GM18507 (cell line): ENCODE results near the gene PRPF4.

Experiments used
- DNase-seq: peaks from one replicate; pipeline ENCODE4 v3.0.0; 2011; ENCODE audit warnings: low read depth; ENCODE audit not compliant: insufficient read length; ENCODE audit errors: extremely low spot score
- FAIRE-seq: peaks from 2 replicates; lab custom pipeline; 2011; peaks lifted over from hg19 to GRCh38; lab: Jason Lieb, UNC

Gene PRPF4

DNA sequence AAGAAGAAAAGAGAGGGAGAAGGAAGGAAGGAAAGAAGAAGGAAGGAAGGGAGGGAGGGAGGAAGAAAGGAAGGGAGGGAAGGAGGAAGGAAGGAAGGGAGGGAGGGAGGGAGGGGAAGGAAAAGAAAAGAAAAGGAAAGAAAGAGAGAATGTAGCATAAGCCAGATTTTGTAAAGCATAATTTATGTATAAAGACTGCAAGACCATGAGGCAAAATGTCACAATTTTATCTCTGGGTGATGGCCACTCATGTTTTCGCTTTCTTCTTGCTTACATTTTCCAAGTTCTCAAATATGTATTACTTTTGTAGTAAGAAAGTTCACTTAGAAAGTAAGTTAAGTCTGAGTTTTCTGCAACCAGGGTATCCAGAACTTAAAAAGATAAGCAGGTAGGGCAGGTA is 31.1 kb downstream of the PRPF4 start:
- no peak for FAIRE-seq
- DNase-seq, result no peak

DNA sequence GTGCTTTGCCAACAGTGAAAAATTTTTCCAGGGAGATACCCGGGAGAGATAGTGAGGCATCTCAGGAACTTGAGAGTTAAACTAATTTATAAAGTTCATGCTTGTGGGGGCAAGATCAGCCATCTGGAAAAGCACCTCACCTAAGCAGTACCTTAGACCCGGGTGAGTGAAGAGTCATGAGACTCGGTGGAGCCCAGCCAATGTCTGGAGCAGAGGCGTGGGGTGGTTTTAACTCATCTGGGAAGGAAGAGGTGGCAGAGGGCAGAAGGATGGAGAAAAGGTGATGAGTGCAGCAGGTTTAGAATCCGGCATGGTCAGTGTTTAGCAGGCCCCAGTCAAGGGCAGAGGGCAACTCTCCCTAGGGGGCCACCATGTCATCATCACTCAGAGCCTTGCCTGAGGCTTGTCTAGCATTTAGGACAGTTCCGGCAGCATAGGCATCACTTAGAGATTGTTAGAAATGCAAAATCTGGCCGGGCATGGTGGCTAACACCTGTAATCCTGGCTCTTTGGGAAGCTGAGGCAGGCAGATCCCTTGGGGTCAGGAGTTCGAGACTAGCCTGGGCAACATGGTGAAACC is 32.0 kb downstream of the PRPF4 start:
- DNase-seq (no peak), FAIRE-seq (no peak)

DNA sequence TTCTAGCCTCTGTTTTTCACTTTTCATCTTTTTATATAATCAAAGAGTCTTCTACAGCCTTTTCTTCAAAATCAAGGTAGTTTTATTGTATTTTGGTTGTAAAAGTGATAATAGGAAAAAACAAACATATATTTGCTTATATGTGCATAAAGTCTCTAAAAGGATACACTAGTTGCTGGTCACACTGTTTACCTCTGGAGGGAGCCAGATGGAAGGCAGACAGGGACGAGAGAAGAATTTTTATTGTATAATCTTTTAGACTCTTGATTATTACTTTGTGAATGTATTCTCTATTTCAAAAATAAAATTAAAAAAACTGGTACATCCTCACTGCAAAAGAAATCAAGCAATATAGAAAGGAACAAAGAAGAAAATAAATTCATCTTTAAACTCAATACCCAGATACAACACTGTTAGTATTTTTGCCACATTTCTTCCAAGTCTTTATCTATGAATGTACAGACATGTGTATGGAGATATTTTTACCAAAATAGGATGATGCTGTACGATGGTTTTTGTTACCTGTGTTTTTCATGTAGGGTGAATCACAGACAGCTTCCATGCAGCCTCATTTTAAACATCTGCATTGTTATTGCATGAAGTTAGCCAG is 33.9 kb downstream of the PRPF4 start:
- FAIRE-seq (peak; percentile 47), DNase-seq (no peak)

DNA sequence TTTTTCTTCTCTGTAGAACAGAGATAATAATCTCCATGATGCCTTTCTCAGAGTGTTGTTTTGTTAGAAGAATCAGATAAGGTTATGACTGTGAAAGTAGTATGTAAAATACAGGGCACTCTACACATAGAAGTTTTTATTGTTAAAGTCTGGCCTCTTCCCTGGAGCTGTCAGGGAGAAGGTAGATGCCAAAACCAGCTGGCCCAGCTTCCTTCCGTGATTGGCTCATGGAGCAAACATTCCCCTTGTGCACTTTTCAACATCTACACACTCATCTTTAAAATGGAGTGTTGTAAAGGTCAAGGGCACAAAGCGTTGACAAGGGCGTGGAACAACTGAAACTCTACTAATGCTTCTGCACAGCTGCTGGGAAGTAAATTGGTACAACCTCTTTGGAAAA is 35.1 kb downstream of the PRPF4 start:
- DNase-seq (no peak), FAIRE-seq (no peak)

DNA sequence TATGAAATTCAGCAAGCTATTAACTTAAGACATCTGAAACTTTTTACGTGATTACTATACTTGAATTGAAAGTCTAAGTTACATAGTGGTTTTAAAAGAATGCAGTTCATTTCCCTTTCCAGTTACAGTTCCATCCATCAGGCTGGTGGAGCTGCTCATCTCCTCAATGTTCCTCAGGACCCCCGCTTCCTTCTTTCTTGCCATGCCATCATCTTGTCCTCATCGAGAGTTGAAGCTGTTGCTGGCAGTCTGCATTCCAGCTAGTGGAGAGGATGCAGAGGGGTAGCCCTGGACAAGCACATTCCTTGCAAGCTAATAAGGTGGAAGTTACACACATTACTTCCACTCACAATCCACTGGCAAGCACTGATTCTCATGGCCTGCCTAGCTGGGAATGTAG is 36.5 kb downstream of the PRPF4 start:
- DNase-seq, result no peak
- FAIRE-seq, result no peak

DNA sequence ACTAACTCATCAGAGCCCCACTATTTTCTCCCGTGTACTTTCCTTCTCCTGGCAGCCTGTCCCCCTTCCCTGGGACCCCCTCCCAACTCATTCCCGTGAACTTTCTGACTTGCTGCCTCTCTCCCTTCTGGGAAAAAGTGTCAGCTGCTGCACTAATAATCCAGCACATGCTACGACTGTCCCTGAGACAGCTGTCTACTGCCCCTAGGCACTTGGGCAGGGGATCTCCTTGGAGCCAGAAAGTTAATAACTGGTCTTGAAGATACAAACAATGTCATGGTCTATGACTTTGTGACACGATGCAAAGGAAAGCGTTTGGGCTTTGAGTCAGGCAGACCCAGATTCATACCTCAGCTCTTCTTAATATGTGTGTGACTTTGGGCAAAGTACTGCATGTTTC is 37.8 kb downstream of the PRPF4 start:
- DNase-seq, result no peak
- FAIRE-seq, result no peak

DNA sequence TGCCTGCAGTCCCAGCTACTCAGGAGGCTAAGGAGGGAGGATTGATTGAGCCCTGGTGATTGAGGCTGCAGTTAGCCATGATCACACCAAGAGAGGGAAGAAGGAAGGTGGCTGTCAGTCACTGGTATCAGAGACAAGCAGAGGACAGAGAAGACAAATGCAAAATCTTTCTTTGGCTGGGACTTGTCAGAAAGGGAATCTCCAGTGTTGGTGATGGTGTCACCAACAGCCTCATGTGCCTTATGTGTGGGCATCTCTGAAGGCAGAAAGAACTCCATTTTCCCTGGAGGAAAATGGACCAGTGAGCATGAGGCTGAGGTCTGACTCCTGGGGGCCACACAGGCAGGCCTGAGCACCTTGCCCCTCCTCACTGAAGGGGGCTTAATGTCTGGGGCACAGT is 39.8 kb downstream of the PRPF4 start:
- FAIRE-seq (no peak), DNase-seq (no peak)

DNA sequence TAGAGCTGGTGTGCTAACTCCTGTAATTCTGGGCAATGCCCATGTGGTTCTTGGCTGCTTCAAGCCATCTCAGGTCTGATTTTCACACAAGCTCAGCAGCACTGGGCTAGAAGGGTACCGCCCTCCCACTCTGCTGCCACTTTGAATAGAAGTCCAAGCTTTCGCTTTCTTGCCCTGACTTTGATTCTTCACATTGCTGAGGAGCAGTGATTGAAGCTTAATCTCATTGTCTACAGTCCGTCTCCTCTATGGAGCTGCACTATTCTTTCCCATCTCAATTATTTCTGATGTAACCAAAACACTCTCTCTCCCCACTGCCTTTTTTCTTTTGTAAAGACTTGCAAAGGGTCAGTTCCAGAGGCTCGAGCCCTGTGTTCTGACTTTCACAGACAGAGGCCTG is 40.6 kb downstream of the PRPF4 start:
- DNase-seq (no peak), FAIRE-seq (no peak)

DNA sequence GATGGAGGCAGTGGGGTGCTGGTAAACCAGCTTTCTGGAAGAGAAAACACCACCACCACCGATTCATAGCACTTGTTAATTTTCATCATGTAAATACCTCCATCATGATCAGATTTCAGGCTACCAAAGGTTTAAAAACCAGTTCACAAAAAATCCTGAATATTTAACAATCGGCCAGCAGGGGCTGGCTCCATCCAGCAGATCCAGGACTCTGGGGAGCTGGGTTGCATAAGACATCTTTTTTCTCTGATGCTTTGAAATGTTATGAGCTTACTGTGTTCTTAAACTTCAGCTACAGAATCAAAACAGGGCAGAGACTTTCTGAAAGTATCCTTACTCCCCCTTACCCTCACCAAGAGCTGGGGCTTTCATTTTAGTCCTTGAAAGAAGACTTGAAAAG is 42.3 kb downstream of the PRPF4 start:
- FAIRE-seq, result no peak
- DNase-seq, result no peak

DNA sequence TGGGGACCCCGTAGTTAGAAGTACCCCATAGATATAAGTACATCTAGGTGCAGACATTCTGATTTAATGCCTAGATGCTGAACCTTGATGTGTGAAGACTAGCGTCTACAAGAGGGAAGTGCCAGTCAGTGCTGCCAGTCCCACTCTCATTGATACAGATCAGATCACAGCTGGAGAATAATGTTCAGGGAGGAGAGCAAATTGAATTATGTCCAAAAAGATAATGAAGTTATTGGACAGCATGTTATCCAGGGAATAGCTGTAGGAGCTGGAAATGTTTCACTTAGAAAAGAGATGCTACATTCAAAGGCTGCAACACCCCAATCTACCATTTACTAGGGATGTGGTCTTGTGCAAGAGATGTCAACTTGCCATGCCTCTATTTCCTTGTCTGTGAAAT is 43.6 kb downstream of the PRPF4 start:
- FAIRE-seq (no peak), DNase-seq (no peak)

DNA sequence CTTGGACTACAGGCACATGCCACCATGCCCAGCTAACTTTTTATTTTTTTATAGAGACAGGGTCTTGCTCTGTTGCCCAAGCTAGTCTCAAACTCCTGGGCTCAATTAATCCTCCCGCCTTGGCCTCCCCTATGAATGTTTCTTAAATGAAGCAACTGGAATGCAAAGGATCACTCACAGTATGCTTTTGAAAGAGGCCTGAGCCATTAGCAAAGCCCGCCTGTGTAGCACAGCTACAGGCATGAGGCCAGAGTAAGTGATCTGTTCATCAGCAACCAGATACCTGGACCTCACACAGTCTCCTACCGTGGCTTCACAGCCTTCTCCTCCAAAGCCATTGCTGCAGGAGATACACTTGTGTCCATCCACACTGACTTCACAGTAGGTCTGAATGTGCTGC is 44.6 kb downstream of the PRPF4 start:
- FAIRE-seq (no peak), DNase-seq (no peak)

DNA sequence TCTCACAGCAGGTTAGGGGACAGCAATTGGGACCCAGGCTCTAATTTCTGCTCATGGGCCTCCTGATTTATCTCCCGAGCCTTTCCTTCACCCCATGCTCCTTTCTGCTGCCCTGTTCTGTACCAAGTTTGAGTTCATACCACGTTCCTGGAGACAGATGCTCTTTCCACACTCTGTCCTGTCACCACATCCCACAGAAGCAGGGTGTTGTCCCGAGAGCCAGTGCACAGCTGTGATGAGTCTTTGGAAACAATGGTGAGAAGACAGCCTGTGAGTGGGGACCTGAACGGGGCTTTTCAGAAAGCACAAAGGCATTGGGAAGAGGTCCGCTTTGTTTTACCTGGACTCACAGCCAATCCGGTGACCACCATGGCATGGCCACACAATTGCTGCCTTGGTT is 47.2 kb downstream of the PRPF4 start:
- DNase-seq, result no peak
- no peak for FAIRE-seq

DNA sequence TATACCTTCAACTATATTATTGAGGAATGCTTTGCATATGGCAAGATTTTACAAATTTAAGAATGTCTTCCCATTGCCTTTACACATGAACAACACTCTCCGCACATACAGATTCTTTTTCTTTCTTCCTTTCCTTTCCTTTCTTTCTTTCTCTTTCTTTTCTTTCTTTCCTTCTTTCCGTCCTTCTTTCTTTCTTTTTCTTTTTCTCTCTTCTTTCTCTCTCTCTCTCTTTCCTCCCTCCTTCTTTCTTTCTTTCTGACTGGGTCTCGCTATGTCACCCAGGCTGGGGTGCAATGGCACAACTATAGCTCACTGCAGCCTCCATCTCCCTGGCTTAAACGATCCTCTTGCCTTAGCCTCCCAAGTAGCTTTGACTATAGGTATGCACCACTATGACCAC is 50.8 kb downstream of the PRPF4 start:
- FAIRE-seq (no peak), DNase-seq (no peak)

DNA sequence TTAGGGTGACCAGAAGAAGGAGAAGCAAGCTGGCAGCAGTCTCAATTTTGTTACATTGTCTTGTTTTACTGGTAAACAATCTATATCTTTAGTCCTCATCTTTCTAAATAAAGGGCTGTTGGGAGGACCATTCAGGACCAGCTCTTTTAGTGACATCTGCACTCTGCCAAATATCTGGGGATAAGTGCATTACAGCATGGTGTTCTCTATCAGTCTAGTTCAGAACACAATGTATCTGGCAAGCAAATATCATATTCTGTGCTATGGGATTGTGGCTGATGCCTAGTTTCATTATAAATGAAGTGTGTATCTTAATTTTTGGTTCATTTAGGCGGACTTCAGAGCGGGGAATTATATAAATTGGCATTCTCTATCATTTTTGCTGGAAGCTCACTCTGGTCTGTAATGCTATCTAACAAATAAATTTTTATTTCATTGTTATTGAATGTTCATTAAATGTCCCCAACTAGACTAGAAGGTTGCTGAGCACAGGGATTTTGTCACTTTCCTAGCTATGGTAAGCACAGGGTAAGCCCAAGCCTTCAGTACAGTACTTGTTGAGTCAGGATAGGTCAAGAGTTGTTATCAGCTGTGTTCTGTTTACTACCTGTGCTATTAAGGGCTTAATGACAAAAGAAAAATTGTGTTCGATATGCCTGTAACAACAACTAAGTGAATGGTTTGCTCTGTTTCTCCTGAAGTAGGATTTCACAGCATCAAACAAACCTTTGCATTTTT is 52.8 kb downstream of the PRPF4 start:
- DNase-seq (no peak), FAIRE-seq (no peak)

DNA sequence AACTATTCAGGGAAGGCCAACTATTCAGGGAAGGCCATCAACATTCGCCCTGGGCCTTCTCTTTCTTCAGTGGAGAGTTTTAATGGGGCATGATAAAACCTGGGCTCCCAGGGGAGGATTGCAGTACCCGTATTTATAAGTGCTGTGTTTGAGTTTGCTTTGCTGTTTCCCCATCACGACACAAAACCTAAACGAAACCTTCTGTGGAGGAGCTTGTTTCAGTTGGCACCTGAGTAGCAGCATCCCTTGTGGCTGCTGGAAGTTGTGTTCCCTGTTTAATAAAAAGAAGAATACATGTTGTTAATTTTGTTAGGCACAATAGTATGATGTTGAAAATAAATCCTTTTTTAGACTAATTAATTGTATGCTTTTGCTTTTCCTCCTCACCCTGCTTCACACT is 56.3 kb downstream of the PRPF4 start:
- FAIRE-seq, result no peak
- DNase-seq, result no peak

DNA sequence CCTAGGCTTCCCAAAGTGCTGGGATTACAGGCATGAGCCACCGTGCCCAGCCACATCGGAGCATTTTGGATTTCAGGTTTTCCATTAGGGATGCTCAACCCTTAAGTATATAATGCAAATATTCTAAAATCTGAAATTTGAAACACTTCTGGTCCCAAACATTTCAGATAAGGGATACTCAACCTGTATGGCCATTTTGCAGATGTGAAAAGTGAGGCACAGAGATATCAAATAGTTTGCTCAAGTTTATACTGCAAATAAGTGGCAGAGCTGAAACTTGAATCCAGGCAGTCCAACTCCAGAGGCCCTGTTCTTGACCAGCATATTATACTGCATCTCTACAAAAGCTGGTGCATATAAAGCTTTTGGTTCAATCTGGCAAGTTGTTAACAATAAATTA is 62.3 kb downstream of the PRPF4 start:
- DNase-seq (no peak), FAIRE-seq (no peak)

DNA sequence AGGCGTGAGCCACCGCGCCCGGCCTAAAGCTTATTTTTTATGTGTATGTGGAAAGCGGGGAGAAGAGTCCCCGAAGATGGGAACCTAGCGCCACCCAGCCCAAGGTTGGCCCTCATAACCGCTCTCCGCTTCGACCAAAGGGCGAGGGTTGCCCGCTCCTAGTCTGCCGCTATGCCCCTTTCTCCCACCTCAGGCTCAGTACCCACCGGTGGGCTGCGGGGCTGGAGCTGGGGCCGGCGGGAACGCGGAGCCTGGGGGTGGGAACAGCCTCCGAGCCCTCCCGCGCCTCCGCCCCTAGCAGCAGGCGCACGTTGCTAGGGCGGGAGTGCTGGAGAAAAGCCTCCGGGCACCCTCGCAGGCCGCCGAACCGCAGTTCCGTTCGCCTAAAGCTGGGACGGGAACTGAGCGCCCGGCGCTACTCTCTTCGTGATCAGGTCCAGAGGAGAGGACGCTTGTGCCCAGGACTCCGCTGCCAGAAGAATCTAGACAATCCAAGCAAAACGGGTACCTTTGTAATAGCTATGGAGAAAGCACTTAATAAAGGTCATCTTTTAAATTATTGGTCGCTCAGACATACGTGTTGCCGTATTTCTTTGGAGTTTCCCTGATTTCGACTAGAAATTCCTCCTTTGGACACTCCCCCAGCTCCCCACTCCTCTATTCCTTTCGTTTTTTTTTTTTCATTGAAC is 64.7 kb downstream of the PRPF4 start, which contains the start of gene WDR31:
Gene WDR31, minus strand, starts transcription at position 265 of the 689 bp plus-strand sequence. CDS start 8,253 bp downstream, outside the sequence.
- FAIRE-seq (peak; percentile 79), DNase-seq (peak; percentile 86)

DNA sequence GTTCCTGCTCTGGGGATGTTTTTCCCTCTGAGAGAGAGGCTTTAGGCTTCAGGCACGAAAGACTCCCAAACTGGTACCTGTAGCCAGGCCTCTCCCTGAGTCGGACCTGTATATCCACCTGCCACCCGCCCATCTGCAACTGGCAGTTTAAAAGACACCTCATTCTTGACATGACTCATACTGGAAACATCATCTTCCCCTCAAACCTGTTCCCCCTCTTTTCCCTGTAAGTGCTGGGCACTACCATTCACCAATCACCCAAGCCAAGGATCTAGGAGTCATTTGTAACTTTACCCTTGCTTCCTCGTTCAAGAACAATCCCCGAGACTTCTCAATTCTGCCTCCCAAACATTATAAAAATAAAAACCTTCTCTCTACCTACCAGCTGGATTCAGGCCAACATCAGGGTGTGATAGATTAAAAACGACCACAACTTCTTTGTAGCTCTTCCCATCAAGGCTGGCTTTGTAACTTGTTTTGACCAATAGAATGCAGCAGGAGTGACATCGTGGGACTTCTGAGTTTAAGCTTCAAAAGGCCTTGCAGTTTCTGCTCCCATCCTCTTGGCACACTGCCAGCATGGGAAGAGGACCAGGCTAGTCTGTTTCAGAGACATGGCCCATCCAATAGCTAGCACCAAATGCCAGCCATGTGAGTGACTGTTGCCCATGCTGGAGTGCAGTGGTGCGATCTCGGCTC is 66.4 kb downstream of the PRPF4 start:
- FAIRE-seq (no peak), DNase-seq (no peak)
